Activated naive CD4-positive, alpha-beta T cell treated with anti-CD3 and anti-CD28 coated beads for 36 hours (primary cell): ENCODE measurements around the gene FBN2. TPM values are rescaled to one million over a fixed set of nuclear protein-coding genes. Genes with fewer than 3 reads are reported as not detected.

ENCODE experiments used
- CTCF ChIA-PET: fragments of 350-600 bp; sonication (Branson Sonifier 250); formaldehyde crosslinking; loops from one replicate; lab custom pipeline; 2021; ENCODE audit warnings: antibody characterized with exemption; lab: Charles Lee
- DNase-seq: peaks from one replicate; pipeline ENCODE4 v3.0.0-alpha.2; 2020
- H3K27ac Mint-ChIP-seq: one replicate; pipeline ENCODE4 v1.8.0; 2021; ENCODE audit warnings: mild to moderate bottlenecking, mixed read lengths
- H3K27me3 Mint-ChIP-seq: one replicate; pipeline ENCODE4 v1.8.0; 2021; ENCODE audit warnings: low read depth, mixed read lengths
- H3K36me3 Mint-ChIP-seq: one replicate; pipeline ENCODE4 v1.8.0; 2021; ENCODE audit warnings: low read depth, mixed read lengths
- H3K4me1 Mint-ChIP-seq: one replicate; pipeline ENCODE4 v1.8.0; 2021; ENCODE audit warnings: low read depth, mixed read lengths
- H3K4me3 Mint-ChIP-seq: one replicate; pipeline ENCODE4 v1.8.0; 2021; ENCODE audit warnings: mild to moderate bottlenecking, moderate library complexity, mixed read lengths
- H3K9me3 Mint-ChIP-seq: one replicate; pipeline ENCODE4 v1.8.0; 2021; ENCODE audit warnings: mixed read lengths
- intact Hi-C: fragments of 100-400 bp; cut with micrococcal nuclease; formaldehyde crosslinking; loops from one replicate; pipeline ENCODE4 v1.15.1; 2023
- total RNA-seq, 2 experiments: library from RNA; stranded (reverse); gene quantifications; one replicate each; pipeline ENCODE4 v1.2.3, GENCODE V29; 2021

FBN2 gene
- total RNA-seq, 2 experiments from 2014 or later = not detected

- intact Hi-C loops = no loop called here
- Mint-ChIP-seq H3K9me3 (no peaks in the 10 kb centered on the region), H3K27me3 (no peaks in the 10 kb centered on the region), H3K4me1 (no peaks in the 10 kb centered on the region), H3K27ac (no peak overlapping the region), H3K4me3 (no peak overlapping the region), H3K36me3 (no peaks in the 10 kb centered on the region)
- DNase-seq = no peak
- CTCF ChIA-PET = no interaction called here
Observed at GRCh38 chr5:128304791-128305190, 233.3 kb downstream of the FBN2 start.

GRCh38 chr5:128304088-128304487 lies 234.0 kb downstream of the FBN2 start:
- Mint-ChIP-seq H3K9me3 (no peaks in the 10 kb centered on the region), H3K4me3 (no peak overlapping the region)
- CTCF ChIA-PET = interaction anchor here (0.6 kb wide), 1 partner anchor 29 kb away, joined by 4 read pairs; no protein-coding TSS in a partner anchor

GRCh38 chr5:128303593-128303992 lies 234.5 kb downstream of the FBN2 start:
- CTCF ChIA-PET = interaction anchor here (0.6 kb wide), 2 partner anchors 29 to 438 kb away, joined by 3 to 4 read pairs; no protein-coding TSS in a partner anchor
- Mint-ChIP-seq H3K4me1 (no peaks in the 10 kb centered on the region), H3K27me3 (no peaks in the 10 kb centered on the region), H3K27ac (no peak overlapping the region), H3K4me3 (no peak overlapping the region), H3K36me3 (no peaks in the 10 kb centered on the region), H3K9me3 (no peaks in the 10 kb centered on the region)
- no peak for DNase-seq
- intact Hi-C loops = no loop called here

More at GRCh38 chr5:128304088-128304487, 234.0 kb downstream of the FBN2 start:
- intact Hi-C loops = no loop called here
- Mint-ChIP-seq H3K36me3 (no peaks in the 10 kb centered on the region), H3K27ac (no peak overlapping the region), H3K27me3 (no peaks in the 10 kb centered on the region), H3K4me1 (no peaks in the 10 kb centered on the region)
- DNase-seq = no peak

GRCh38 chr5:128300181-128300580 lies 237.9 kb downstream of the FBN2 start:
- intact Hi-C loops = no loop called here
- H3K9me3 Mint-ChIP-seq = no peaks in the 10 kb centered on the region
- H3K27me3 Mint-ChIP-seq = no peaks in the 10 kb centered on the region
- H3K36me3 Mint-ChIP-seq = no peaks in the 10 kb centered on the region
- H3K4me1 Mint-ChIP-seq = no peaks in the 10 kb centered on the region
- H3K4me3 Mint-ChIP-seq = no peak overlapping the region
- H3K27ac Mint-ChIP-seq = no peak overlapping the region
- DNase-seq = no peak
- CTCF ChIA-PET = no interaction called here

- H3K36me3 Mint-ChIP-seq = no peaks in the 10 kb centered on the region
- CTCF ChIA-PET = no interaction called here
- peaks cover 3% of the 10 kb centered on the region for H3K9me3 Mint-ChIP-seq
- no peak for DNase-seq
- no peak overlapping the region for H3K4me3 Mint-ChIP-seq
- intact Hi-C loops = no loop called here
- H3K27ac Mint-ChIP-seq = no peak overlapping the region
- no peaks in the 10 kb centered on the region for H3K27me3 Mint-ChIP-seq
- H3K4me1 Mint-ChIP-seq = no peaks in the 10 kb centered on the region
Observed at GRCh38 chr5:128290152-128290858, 247.7 kb downstream of the FBN2 start.

GRCh38 chr5:128287740-128288139 lies 250.3 kb downstream of the FBN2 start:
- CTCF ChIA-PET = no interaction called here
- Mint-ChIP-seq H3K36me3 (no peaks in the 10 kb centered on the region), H3K4me1 (no peaks in the 10 kb centered on the region), H3K27ac (no peak overlapping the region), H3K9me3 (no peaks in the 10 kb centered on the region), H3K4me3 (no peak overlapping the region), H3K27me3 (peaks cover 4% of the 10 kb centered on the region)
- intact Hi-C loops = no loop called here
- DNase-seq = no peak

- H3K4me1 Mint-ChIP-seq = no peaks in the 10 kb centered on the region
- H3K9me3 Mint-ChIP-seq = no peaks in the 10 kb centered on the region
- no peak for DNase-seq
- H3K36me3 Mint-ChIP-seq = no peaks in the 10 kb centered on the region
- CTCF ChIA-PET = no interaction called here
- H3K27ac Mint-ChIP-seq = no peak overlapping the region
- H3K27me3 Mint-ChIP-seq = peaks cover 5% of the 10 kb centered on the region
- intact Hi-C loops = no loop called here
- H3K4me3 Mint-ChIP-seq = no peak overlapping the region
Observed at GRCh38 chr5:128284236-128284635, 253.8 kb downstream of the FBN2 start.

- Mint-ChIP-seq H3K27ac (no peak overlapping the region), H3K4me1 (no peaks in the 10 kb centered on the region), H3K4me3 (no peak overlapping the region), H3K36me3 (no peaks in the 10 kb centered on the region), H3K27me3 (peaks cover 3% of the 10 kb centered on the region), H3K9me3 (no peaks in the 10 kb centered on the region)
- no peak for DNase-seq
- intact Hi-C loops = no loop called here
- CTCF ChIA-PET = no interaction called here
Observed at GRCh38 chr5:128279345-128279744, 258.7 kb downstream of the FBN2 start.

- Mint-ChIP-seq H3K4me1 (no peaks in the 10 kb centered on the region), H3K36me3 (no peaks in the 10 kb centered on the region), H3K27ac (no peak overlapping the region), H3K9me3 (no peaks in the 10 kb centered on the region), H3K27me3 (no peaks in the 10 kb centered on the region), H3K4me3 (no peak overlapping the region)
- CTCF ChIA-PET = no interaction called here
- intact Hi-C loops = no loop called here
- DNase-seq = no peak
Observed at GRCh38 chr5:128276537-128277216, 261.4 kb downstream of the FBN2 start.

- Mint-ChIP-seq H3K9me3 (no peaks in the 10 kb centered on the region), H3K36me3 (no peaks in the 10 kb centered on the region), H3K27me3 (peaks cover 2% of the 10 kb centered on the region), H3K4me1 (no peaks in the 10 kb centered on the region), H3K4me3 (no peak overlapping the region), H3K27ac (no peak overlapping the region)
- CTCF ChIA-PET = no interaction called here
- no peak for DNase-seq
- intact Hi-C loops = no loop called here
Observed at GRCh38 chr5:128274441-128274840, 263.6 kb downstream of the FBN2 start.

- H3K36me3 Mint-ChIP-seq = no peaks in the 10 kb centered on the region
- intact Hi-C loops = no loop called here
- H3K27ac Mint-ChIP-seq = no peak overlapping the region
- DNase-seq = no peak
- H3K4me3 Mint-ChIP-seq = no peak overlapping the region
- H3K4me1 Mint-ChIP-seq = no peaks in the 10 kb centered on the region
- CTCF ChIA-PET = no interaction called here
- peaks cover 4% of the 10 kb centered on the region for H3K27me3 Mint-ChIP-seq
- H3K9me3 Mint-ChIP-seq = no peaks in the 10 kb centered on the region
Observed at GRCh38 chr5:128273736-128274135, 264.3 kb downstream of the FBN2 start.

- Mint-ChIP-seq H3K36me3 (no peaks in the 10 kb centered on the region), H3K4me3 (no peak overlapping the region), H3K27ac (no peak overlapping the region), H3K9me3 (peaks cover under 1% of the 10 kb centered on the region), H3K4me1 (no peaks in the 10 kb centered on the region), H3K27me3 (peaks cover 13% of the 10 kb centered on the region)
- no peak for DNase-seq
- intact Hi-C loops = no loop called here
- CTCF ChIA-PET = no interaction called here
Observed at GRCh38 chr5:128271859-128272464, 266.1 kb downstream of the FBN2 start.
